Hypothalamus (tissue), 51 donors: ENCODE data around the gene ACAP2.
"Not testable (repeated sequence)": the region's sequence is repeated elsewhere in the genome, so short reads cannot be mapped to it uniquely, and the experiment has no call there.

ENCODE experiments used
- DNase-seq, 51 donors: peaks; one replicate each; lab custom pipeline; 2025; lab: John Stamatoyannopoulos, UW

Gene ACAP2

GRCh38 chr3:195249858-195250464, 192.9 kb downstream of the ACAP2 start:
- no peak for DNase-seq

- no peak for DNase-seq
These were observed 193.6 kb downstream of the ACAP2 start for GRCh38 chr3:195249057-195249770.

GRCh38 chr3:195248281-195248680, 194.5 kb downstream of the ACAP2 start:
- no peak for DNase-seq

- DNase-seq = no peak
These were observed 195.0 kb downstream of the ACAP2 start for GRCh38 chr3:195247863-195248189.

- DNase-seq = no peak
These were observed 195.5 kb downstream of the ACAP2 start for GRCh38 chr3:195247086-195247862.

- peak in 1 of 51 donors; percentile 18 for DNase-seq
These were observed 196.2 kb downstream of the ACAP2 start for GRCh38 chr3:195246581-195246995.

GRCh38 chr3:195245531-195245951, 197.3 kb downstream of the ACAP2 start:
- DNase-seq = no peak

- DNase-seq = no peak
These were observed 201.0 kb downstream of the ACAP2 start for GRCh38 chr3:195241592-195242355.

- DNase-seq = no peak
These were observed 201.9 kb downstream of the ACAP2 start for GRCh38 chr3:195240939-195241338.

- no peak for DNase-seq
These were observed 202.6 kb downstream of the ACAP2 start for GRCh38 chr3:195240171-195240701.

- no peak for DNase-seq
These were observed 203.7 kb downstream of the ACAP2 start for GRCh38 chr3:195239121-195239520.

- DNase-seq = no peak
These were observed 204.2 kb downstream of the ACAP2 start for GRCh38 chr3:195238586-195239118.

- no peak for DNase-seq
These were observed 204.7 kb downstream of the ACAP2 start for GRCh38 chr3:195238081-195238571.

- no peak for DNase-seq
These were observed 205.8 kb downstream of the ACAP2 start for GRCh38 chr3:195236801-195237570.

GRCh38 chr3:195236076-195236798, 206.6 kb downstream of the ACAP2 start:
- no peak for DNase-seq

GRCh38 chr3:195230244-195230643, 212.6 kb downstream of the ACAP2 start:
- no peak for DNase-seq

GRCh38 chr3:195228886-195229285, 213.9 kb downstream of the ACAP2 start:
- DNase-seq = not testable (repeated sequence)

GRCh38 chr3:195227871-195228270, 214.9 kb downstream of the ACAP2 start:
- DNase-seq = no peak
